GM21528 (cell line): Measurements from ENCODE around the gene SLC16A10.
"Not testable (repeated sequence)": the region's sequence is repeated elsewhere in the genome, so short reads cannot be mapped to it uniquely, and the experiment has no call there.

Experiments used
- ATAC-seq: cut with Tn5 transposase; IDR thresholded peaks from one replicate; pipeline ENCODE4 v1.9.1; 2021; ENCODE audit warnings: mild to moderate bottlenecking, moderate library complexity; ENCODE audit not compliant: unreplicated experiment, low FRiP score

SLC16A10 gene

GRCh38 chr6:111122458-111123286 lies 35.4 kb downstream of the SLC16A10 start:
- no peak for ATAC-seq

GRCh38 chr6:111124406-111124805 lies 37.1 kb downstream of the SLC16A10 start:
- no peak for ATAC-seq

- no peak for ATAC-seq
These were observed 41.7 kb downstream of the SLC16A10 start for GRCh38 chr6:111129013-111129412.

GRCh38 chr6:111131018-111131417 lies 43.7 kb downstream of the SLC16A10 start:
- not testable (repeated sequence) for ATAC-seq

GRCh38 chr6:111132669-111133068 lies 45.4 kb downstream of the SLC16A10 start:
- ATAC-seq, result not testable (repeated sequence)

- ATAC-seq, result not testable (repeated sequence)
These were observed 47.0 kb downstream of the SLC16A10 start for GRCh38 chr6:111134236-111134869.

GRCh38 chr6:111137489-111138093 lies 50.3 kb downstream of the SLC16A10 start:
- not testable (repeated sequence) for ATAC-seq

- ATAC-seq, result no peak
These were observed 60.1 kb downstream of the SLC16A10 start for GRCh38 chr6:111147440-111147839.

GRCh38 chr6:111148110-111148509 lies 60.8 kb downstream of the SLC16A10 start:
- no peak for ATAC-seq

GRCh38 chr6:111150577-111150976 lies 63.3 kb downstream of the SLC16A10 start:
- ATAC-seq, result no peak

- ATAC-seq, result no peak
These were observed 67.7 kb downstream of the SLC16A10 start for GRCh38 chr6:111154981-111155380.

- ATAC-seq, result no peak
These were observed 70.1 kb downstream of the SLC16A10 start for GRCh38 chr6:111157412-111157811.

- ATAC-seq, result no peak
These were observed 72.3 kb downstream of the SLC16A10 start for GRCh38 chr6:111159633-111160032.

GRCh38 chr6:111161650-111162049 lies 74.3 kb downstream of the SLC16A10 start:
- ATAC-seq, result no peak

GRCh38 chr6:111162504-111162903 lies 75.2 kb downstream of the SLC16A10 start:
- no peak for ATAC-seq

GRCh38 chr6:111171577-111172400 lies 84.5 kb downstream of the SLC16A10 start:
- peak; percentile 65 for ATAC-seq

- no peak for ATAC-seq
These were observed 85.3 kb downstream of the SLC16A10 start for GRCh38 chr6:111172563-111172962.

GRCh38 chr6:111173341-111173740 lies 86.0 kb downstream of the SLC16A10 start:
- ATAC-seq, result no peak

- no peak for ATAC-seq
These were observed 86.6 kb downstream of the SLC16A10 start for GRCh38 chr6:111173946-111174345.

- ATAC-seq, result no peak
These were observed 87.8 kb downstream of the SLC16A10 start for GRCh38 chr6:111175109-111175508.
